ENCODE data around the gene IPO8.
"Not testable (repeated sequence)": the region's sequence is repeated elsewhere in the genome, so short reads cannot be mapped to it uniquely, and the experiment has no call there.

IPO8 gene

DNA sequence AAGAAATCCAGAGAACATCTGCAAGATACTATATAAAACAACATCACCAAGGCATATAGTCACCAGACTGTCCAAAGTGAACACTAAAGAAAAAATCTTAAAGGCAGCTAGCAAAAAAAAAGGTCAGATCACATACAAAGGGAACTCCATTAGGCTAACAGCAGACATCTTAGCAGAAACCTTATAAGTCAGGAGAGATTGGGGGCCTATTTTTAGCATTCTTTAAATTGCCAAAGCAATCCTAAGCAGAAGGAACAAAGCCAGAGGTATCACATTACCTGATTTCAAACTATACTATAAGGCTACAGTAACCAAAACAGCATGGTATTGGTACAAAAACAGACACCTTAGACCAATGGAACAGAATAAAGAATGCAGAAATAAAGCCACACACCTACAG, 92.5 kb downstream of the IPO8 start:
- POLR2A ChIA-PET: no interaction called here
- TF ChIP-seq BHLHE40 (IDR thresholded peaks at IDR 0.05; ENCODE audit: borderline replicate concordance): no peak
- TF ChIP-seq ELF4 (IDR thresholded peaks at IDR 0.05): no peak
- TF ChIP-seq, protein P1, sequence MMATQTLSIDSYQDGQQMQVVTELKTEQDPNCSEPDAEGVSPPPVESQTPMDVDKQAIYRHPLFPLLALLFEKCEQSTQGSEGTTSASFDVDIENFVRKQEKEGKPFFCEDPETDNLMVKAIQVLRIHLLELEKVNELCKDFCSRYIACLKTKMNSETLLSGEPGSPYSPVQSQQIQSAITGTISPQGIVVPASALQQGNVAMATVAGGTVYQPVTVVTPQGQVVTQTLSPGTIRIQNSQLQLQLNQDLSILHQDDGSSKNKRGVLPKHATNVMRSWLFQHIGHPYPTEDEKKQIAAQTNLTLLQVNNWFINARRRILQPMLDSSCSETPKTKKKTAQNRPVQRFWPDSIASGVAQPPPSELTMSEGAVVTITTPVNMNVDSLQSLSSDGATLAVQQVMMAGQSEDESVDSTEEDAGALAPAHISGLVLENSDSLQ (IDR thresholded peaks at IDR 0.05): no peak
- no peak for TF ChIP-seq SUZ12 (IDR thresholded peaks at IDR 0.05)
- no peak for TF ChIP-seq TARDBP (IDR thresholded peaks at IDR 0.05)
- TF ChIP-seq FOXA1 (IDR thresholded peaks at IDR 0.05): no peak
- TF ChIP-seq SP1 (IDR thresholded peaks at IDR 0.05): no peak
- TF ChIP-seq ZNF384 (IDR thresholded peaks at IDR 0.05): no peak
- no peak for TF ChIP-seq FOXM1 (IDR thresholded peaks at IDR 0.05; ENCODE audit: borderline replicate concordance)
- no peak for TF ChIP-seq HDGF (IDR thresholded peaks at IDR 0.05; ENCODE audit: borderline replicate concordance)
- no peak for TF ChIP-seq FOXK2 (IDR thresholded peaks at IDR 0.05)
- no peak for TF ChIP-seq CTBP1 (IDR thresholded peaks at IDR 0.05; ENCODE audit: borderline replicate concordance)
- CTCF ChIA-PET: no interaction called here
- DNase-seq (ENCODE audit: extremely low spot score): no peak

DNA sequence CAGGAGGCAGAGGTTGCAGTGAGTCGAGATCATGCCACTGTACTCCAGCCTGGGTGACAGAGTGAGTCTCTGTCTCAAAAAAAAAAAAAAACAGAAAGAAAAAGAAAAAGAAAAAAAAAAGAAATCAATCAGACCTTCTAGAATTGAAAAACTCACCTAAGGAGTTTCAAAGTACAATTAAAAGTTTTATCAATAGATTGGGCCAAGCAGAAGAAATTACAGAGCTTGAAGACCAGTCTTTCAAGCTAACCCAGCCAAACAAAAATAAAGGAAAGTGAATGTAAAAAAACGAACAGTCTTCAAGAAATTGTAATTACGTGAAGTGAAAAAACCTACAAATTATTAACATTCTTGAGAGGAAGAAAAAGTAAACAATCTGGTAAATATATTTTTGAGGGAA, 93.0 kb downstream of the IPO8 start:
- no peak for DNase-seq (ENCODE audit: extremely low spot score)
- no peak for TF ChIP-seq HDGF (IDR thresholded peaks at IDR 0.05; ENCODE audit: borderline replicate concordance)
- TF ChIP-seq SUZ12 (IDR thresholded peaks at IDR 0.05): no peak
- no peak for TF ChIP-seq NFRKB (IDR thresholded peaks at IDR 0.05)
- TF ChIP-seq FOXA1 (IDR thresholded peaks at IDR 0.05): no peak
- TF ChIP-seq FOXM1 (IDR thresholded peaks at IDR 0.05; ENCODE audit: borderline replicate concordance): no peak
- TF ChIP-seq ZNF384 (IDR thresholded peaks at IDR 0.05): no peak
- TF ChIP-seq ARNT (IDR thresholded peaks at IDR 0.05): no peak
- TF ChIP-seq FOXK2 (IDR thresholded peaks at IDR 0.05): no peak
- TF ChIP-seq ELF4 (IDR thresholded peaks at IDR 0.05): no peak
- no peak for TF ChIP-seq TARDBP (IDR thresholded peaks at IDR 0.05)
- no peak for TF ChIP-seq BHLHE40 (IDR thresholded peaks at IDR 0.05; ENCODE audit: borderline replicate concordance)
- TF ChIP-seq, protein P1 (IDR thresholded peaks at IDR 0.05): no peak
- TF ChIP-seq L3MBTL2 (conservative IDR thresholded peaks at IDR 0.05): no peak
- TF ChIP-seq CTBP1 (IDR thresholded peaks at IDR 0.05; ENCODE audit: borderline replicate concordance): no peak
- TF ChIP-seq LEF1 (IDR thresholded peaks at IDR 0.05; ENCODE audit: borderline replicate concordance): no peak
- no peak for TF ChIP-seq SP1 (IDR thresholded peaks at IDR 0.05)
- CTCF ChIA-PET: no interaction called here
- POLR2A ChIA-PET: no interaction called here

DNA sequence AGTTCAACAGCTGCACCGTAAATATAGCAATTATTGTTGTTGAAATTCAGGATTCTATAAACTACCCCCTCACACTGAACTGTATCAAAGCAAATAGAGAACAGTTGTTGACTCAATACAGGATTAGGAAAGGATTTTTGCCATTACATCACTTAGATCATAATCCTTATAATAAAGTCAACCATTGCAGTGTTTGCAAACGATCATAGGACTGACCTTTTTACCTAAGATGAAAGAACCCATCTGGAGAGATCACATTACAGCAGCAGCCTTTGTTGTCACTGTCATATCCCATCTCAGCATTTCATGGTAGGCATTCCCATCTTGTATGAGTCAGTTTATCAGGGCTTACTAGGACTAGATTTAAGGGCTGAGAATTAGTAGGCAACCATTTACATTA, 96.1 kb downstream of the IPO8 start:
- TF ChIP-seq BHLHE40 (IDR thresholded peaks at IDR 0.05; ENCODE audit: borderline replicate concordance): no peak
- TF ChIP-seq, protein P1 (IDR thresholded peaks at IDR 0.05): no peak
- no peak for TF ChIP-seq ARNT (IDR thresholded peaks at IDR 0.05)
- TF ChIP-seq ELF4 (IDR thresholded peaks at IDR 0.05): no peak
- TF ChIP-seq CTBP1 (IDR thresholded peaks at IDR 0.05; ENCODE audit: borderline replicate concordance): no peak
- TF ChIP-seq NFRKB (IDR thresholded peaks at IDR 0.05): no peak
- no peak for TF ChIP-seq FOXM1 (IDR thresholded peaks at IDR 0.05; ENCODE audit: borderline replicate concordance)
- TF ChIP-seq LEF1 (IDR thresholded peaks at IDR 0.05; ENCODE audit: borderline replicate concordance): no peak
- ChIA-PET CTCF (no interaction called here), POLR2A (no interaction called here)
- no peak for DNase-seq (ENCODE audit: extremely low spot score)

DNA sequence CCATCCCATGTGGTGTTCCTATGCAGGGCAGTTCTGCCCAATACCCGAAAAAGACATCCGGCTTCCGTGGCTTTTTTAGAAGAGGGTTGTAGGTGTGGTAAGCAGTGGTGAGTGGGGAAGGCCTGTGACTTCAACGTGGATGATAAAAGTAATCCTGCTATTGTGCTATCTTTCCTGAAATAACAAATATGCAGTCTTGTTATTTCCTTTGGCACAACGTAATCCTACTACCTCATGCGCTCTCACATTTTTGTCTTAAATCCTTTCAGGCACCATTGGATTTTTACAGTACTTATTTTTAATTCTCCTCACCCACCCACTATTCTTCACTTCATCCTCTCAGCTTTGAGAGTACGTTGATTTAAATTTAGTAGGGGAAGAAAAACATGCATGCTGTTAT, 96.8 kb downstream of the IPO8 start:
- TF ChIP-seq FOXK2 (IDR thresholded peaks at IDR 0.05) (no peak), SUZ12 (IDR thresholded peaks at IDR 0.05) (no peak), TARDBP (IDR thresholded peaks at IDR 0.05) (no peak), BHLHE40 (IDR thresholded peaks at IDR 0.05; ENCODE audit: borderline replicate concordance) (no peak), ELF4 (IDR thresholded peaks at IDR 0.05) (no peak), CTBP1 (IDR thresholded peaks at IDR 0.05; ENCODE audit: borderline replicate concordance) (no peak), FOXA1 (IDR thresholded peaks at IDR 0.05) (no peak), NFRKB (IDR thresholded peaks at IDR 0.05) (no peak), SP1 (IDR thresholded peaks at IDR 0.05) (no peak)
- CTCF ChIA-PET: no interaction called here
- POLR2A ChIA-PET: no interaction called here
- no peak for DNase-seq (ENCODE audit: extremely low spot score)

DNA sequence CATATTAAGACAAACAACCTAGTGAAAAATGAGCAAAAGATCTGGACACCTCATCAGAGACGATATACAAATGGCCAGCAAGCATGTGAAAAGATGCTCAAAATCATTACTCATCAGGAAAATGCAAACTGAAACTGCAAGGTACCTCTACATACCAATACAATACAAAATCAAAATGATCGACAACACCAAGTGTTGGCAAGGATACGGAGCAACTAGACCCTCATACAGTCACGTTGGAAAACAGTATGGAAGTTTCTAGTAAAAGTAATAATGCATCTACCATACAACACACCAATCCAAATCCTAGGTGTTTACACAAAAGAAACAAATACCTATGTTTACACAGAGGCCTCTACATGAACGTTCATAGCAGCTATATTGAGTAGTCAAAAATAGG, 99.9 kb downstream of the IPO8 start:
- no peak for TF ChIP-seq SP1 (IDR thresholded peaks at IDR 0.05)
- no peak for TF ChIP-seq L3MBTL2 (conservative IDR thresholded peaks at IDR 0.05)
- TF ChIP-seq CTBP1 (IDR thresholded peaks at IDR 0.05; ENCODE audit: borderline replicate concordance): no peak
- no peak for TF ChIP-seq HDGF (IDR thresholded peaks at IDR 0.05; ENCODE audit: borderline replicate concordance)
- TF ChIP-seq, protein P1 (IDR thresholded peaks at IDR 0.05): no peak
- TF ChIP-seq BHLHE40 (IDR thresholded peaks at IDR 0.05; ENCODE audit: borderline replicate concordance): no peak
- TF ChIP-seq SUZ12 (IDR thresholded peaks at IDR 0.05): no peak
- no peak for TF ChIP-seq NFRKB (IDR thresholded peaks at IDR 0.05)
- TF ChIP-seq FOXA1 (IDR thresholded peaks at IDR 0.05): no peak
- TF ChIP-seq ELF4 (IDR thresholded peaks at IDR 0.05): no peak
- TF ChIP-seq ZNF384 (IDR thresholded peaks at IDR 0.05): no peak
- TF ChIP-seq LEF1 (IDR thresholded peaks at IDR 0.05; ENCODE audit: borderline replicate concordance): no peak
- TF ChIP-seq FOXM1 (IDR thresholded peaks at IDR 0.05; ENCODE audit: borderline replicate concordance): no peak
- TF ChIP-seq FOXK2 (IDR thresholded peaks at IDR 0.05): no peak
- no peak for TF ChIP-seq ARNT (IDR thresholded peaks at IDR 0.05)
- no peak for TF ChIP-seq TARDBP (IDR thresholded peaks at IDR 0.05)
- CTCF ChIA-PET: no interaction called here
- DNase-seq (ENCODE audit: extremely low spot score): no peak
- POLR2A ChIA-PET: no interaction called here

DNA sequence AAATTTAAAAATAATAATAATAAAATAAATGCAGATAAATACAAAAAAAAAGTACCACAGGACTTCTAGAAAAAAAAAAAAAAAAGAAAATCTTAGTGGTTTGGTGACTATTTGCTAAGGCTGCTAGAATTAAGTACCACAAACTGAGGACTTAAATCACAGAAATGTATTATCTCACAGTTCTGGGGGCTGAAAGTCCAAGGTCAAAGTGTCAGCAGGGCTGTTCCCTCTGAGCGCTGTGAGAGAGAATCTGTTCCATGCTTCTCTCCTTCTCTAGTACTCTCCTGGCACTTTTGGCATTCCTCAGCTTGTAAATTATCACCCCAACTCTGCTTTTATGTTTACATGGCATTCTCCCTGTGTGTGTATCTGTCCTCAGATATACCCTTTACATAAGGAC, 101.2 kb downstream of the IPO8 start:
- TF ChIP-seq L3MBTL2 (conservative IDR thresholded peaks at IDR 0.05) (no peak), HDGF (IDR thresholded peaks at IDR 0.05; ENCODE audit: borderline replicate concordance) (no peak), SUZ12 (IDR thresholded peaks at IDR 0.05) (no peak), SP1 (IDR thresholded peaks at IDR 0.05) (no peak), FOXK2 (IDR thresholded peaks at IDR 0.05) (no peak), ARNT (IDR thresholded peaks at IDR 0.05) (no peak), NFRKB (IDR thresholded peaks at IDR 0.05) (no peak), ELF4 (IDR thresholded peaks at IDR 0.05) (no peak), FOXA1 (IDR thresholded peaks at IDR 0.05) (no peak), FOXM1 (IDR thresholded peaks at IDR 0.05; ENCODE audit: borderline replicate concordance) (no peak), TARDBP (IDR thresholded peaks at IDR 0.05) (no peak), LEF1 (IDR thresholded peaks at IDR 0.05; ENCODE audit: borderline replicate concordance) (no peak), BHLHE40 (IDR thresholded peaks at IDR 0.05; ENCODE audit: borderline replicate concordance) (no peak), ZNF384 (IDR thresholded peaks at IDR 0.05) (no peak), CTBP1 (IDR thresholded peaks at IDR 0.05; ENCODE audit: borderline replicate concordance) (no peak)
- TF ChIP-seq, protein P1 (IDR thresholded peaks at IDR 0.05): no peak
- ChIA-PET POLR2A (no interaction called here), CTCF (no interaction called here)
- no peak for DNase-seq (ENCODE audit: extremely low spot score)

DNA sequence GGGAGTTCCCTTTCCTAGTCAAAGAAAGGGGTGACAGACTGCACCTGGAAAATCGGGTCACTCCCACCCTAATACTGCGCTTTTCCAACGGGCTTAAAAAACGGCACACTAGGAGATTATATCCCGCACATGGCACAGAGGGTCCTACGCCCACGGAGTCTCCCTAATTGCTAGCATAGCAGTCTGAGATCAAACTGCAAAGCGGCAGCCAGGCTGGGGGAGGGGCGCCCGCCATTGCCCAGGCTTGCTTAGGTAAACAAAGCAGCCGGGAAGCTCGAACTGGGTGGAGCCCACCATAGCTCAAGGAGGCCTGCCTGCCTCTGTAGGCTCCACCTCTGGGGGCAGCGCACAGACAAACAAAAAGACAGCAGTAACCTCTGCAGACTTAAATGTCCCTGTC, 107.1 kb downstream of the IPO8 start:
- DNase-seq (ENCODE audit: extremely low spot score); POLR2A ChIA-PET; CTCF ChIA-PET: not testable (repeated sequence)
